LNCAP (cell line): ENCODE results near the gene HIVEP3.

Experiments used
- TF ChIP-seq, protein P1 (sequence below): fragments of 450-650 bp; IDR thresholded peaks from 2 replicates; pipeline ENCODE4 v1.5.1; 2017; ENCODE audit warnings: mild to moderate bottlenecking

HIVEP3 gene

DNA sequence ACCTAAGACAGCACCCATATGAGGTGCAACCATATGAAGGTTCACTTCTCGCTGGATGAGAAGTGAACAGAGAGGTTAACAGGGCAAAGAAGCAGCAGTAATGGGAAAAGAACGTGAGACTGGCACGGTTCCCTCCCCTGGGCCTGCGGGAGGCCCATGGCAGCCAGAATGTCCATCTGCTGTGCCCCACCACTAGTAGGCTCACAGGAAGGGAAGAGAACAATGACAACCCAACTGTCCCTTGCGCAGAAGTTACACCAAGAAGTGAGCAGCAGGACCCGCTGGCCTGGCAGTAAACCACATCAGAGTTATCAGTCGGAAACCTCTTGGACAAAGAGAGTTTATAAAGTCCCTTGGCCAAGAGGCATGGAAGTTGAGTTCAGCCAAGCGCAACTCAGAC is 11.3 kb downstream of the HIVEP3 start:
- TF ChIP-seq, protein P1, sequence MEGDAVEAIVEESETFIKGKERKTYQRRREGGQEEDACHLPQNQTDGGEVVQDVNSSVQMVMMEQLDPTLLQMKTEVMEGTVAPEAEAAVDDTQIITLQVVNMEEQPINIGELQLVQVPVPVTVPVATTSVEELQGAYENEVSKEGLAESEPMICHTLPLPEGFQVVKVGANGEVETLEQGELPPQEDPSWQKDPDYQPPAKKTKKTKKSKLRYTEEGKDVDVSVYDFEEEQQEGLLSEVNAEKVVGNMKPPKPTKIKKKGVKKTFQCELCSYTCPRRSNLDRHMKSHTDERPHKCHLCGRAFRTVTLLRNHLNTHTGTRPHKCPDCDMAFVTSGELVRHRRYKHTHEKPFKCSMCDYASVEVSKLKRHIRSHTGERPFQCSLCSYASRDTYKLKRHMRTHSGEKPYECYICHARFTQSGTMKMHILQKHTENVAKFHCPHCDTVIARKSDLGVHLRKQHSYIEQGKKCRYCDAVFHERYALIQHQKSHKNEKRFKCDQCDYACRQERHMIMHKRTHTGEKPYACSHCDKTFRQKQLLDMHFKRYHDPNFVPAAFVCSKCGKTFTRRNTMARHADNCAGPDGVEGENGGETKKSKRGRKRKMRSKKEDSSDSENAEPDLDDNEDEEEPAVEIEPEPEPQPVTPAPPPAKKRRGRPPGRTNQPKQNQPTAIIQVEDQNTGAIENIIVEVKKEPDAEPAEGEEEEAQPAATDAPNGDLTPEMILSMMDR = no peak

- TF ChIP-seq, protein P1 = no peak
These were observed 11.8 kb downstream of the HIVEP3 start for GRCh38 chr1:41906943-41907342.

DNA sequence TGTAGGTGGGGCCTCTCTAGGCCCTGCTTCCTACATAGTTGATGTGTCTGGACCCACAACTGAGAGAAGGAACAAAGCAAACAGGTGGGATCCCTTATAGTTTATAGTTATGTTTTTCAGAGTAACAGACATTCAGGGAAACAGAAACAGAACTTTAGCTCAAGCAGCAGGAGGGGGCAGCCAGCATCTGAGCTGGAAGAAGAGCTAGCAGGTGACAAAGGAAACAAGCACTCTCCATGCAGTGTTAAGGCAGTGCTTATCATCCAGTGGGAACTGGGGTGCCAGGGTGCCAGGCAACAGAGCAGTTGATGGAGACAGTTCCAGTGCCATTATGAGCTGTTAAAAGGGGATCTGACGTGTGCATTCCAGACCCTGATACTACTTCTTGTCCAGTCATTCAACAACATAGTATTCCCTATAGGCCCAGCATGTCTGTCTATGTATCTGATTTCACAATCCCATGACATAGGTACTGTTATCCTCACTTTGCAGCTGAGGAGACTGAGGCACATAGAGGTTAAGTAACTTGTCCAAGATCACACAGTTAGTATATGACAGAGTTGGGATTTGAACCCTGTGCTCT is 13.5 kb downstream of the HIVEP3 start:
- TF ChIP-seq, protein P1 = no peak

- TF ChIP-seq, protein P1 = no peak
These were observed 16.1 kb downstream of the HIVEP3 start for GRCh38 chr1:41902664-41903063.

- TF ChIP-seq, protein P1 = no peak
These were observed 16.6 kb downstream of the HIVEP3 start for GRCh38 chr1:41902159-41902577.

DNA sequence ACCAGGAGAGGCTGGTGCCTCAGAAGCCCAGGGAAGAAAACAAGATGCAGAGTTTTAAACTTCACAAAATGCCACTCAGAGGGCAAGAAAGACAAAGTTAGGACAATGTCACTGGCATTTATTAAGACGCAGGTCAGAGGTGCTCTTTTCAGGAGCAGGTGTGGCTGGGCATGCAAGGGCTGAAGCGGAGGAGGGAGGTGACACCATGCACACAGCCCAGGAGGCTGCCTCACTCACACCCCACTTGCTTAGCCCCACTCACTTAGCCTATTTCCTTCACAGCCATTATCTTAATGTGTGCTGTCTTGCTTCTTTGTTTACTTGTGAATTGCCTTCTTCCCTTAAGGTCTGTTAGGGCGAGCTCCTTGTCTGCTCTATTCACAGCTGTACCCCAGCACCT is 17.2 kb downstream of the HIVEP3 start:
- TF ChIP-seq, protein P1 = no peak

- TF ChIP-seq, protein P1 = no peak
These were observed 17.9 kb downstream of the HIVEP3 start for GRCh38 chr1:41900603-41901444.
